ENCODE data around the gene C5orf15.

DNA sequence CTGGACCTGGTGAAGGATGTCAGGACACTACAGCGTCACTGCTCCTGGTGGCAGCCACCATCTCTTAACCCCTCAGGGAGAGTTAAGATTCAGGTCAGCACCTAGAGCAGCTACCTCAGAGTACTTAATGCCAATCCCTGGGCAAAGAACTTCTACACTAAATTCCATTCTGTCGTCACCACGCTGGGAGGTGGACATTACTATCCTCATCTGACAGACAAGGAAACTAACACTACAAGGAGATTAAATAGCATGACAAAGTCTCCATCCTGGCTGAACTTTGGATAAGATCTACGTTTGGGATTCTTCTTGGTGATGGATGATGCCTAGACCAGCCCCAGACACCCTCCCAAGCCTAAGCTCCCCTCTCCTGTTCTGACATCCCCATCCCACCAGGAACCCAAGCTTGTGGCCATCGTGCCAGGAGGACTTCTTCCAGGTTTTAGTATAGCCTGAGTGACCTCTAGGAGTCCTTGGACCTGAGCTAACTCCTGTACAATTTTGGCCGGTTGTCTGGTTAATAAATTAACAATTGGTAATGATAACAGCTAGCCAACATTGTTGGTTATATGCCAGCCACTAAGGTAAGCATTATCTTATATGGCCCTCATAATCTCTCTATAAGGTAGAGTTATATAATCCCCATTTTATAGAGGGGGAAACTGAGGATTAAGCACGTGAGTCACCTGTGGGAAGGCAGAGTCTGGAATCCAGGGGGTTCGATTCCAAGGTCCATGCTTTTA, 54.8 kb downstream of the C5orf15 start:
- TF ChIP-seq, protein P1, sequence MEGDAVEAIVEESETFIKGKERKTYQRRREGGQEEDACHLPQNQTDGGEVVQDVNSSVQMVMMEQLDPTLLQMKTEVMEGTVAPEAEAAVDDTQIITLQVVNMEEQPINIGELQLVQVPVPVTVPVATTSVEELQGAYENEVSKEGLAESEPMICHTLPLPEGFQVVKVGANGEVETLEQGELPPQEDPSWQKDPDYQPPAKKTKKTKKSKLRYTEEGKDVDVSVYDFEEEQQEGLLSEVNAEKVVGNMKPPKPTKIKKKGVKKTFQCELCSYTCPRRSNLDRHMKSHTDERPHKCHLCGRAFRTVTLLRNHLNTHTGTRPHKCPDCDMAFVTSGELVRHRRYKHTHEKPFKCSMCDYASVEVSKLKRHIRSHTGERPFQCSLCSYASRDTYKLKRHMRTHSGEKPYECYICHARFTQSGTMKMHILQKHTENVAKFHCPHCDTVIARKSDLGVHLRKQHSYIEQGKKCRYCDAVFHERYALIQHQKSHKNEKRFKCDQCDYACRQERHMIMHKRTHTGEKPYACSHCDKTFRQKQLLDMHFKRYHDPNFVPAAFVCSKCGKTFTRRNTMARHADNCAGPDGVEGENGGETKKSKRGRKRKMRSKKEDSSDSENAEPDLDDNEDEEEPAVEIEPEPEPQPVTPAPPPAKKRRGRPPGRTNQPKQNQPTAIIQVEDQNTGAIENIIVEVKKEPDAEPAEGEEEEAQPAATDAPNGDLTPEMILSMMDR (IDR thresholded peaks at IDR 0.05): no peak
- no peak for TF ChIP-seq EZH2 (IDR thresholded peaks at IDR 0.05)
